ENCODE data around the gene LRRC41.

LRRC41 gene

GRCh38 chr1:46342677-46343350, 39.4 kb upstream of the LRRC41 start:
- Histone ChIP-seq H3K79me2 (ENCODE audit: insufficient read depth, low read length) (peaks cover 34% of the 10 kb centered on the region), H3K9ac (ENCODE audit: low read length) (no peak overlapping the region), H3K27me3 (ENCODE audit: low read length) (no peaks in the 10 kb centered on the region), H3K4me3 (ENCODE audit: insufficient read depth, low read length, poor library complexity, severe bottlenecking) (no peak overlapping the region), H3K9me2 (replicated peaks; ENCODE audit: insufficient read depth, low read length) (no peaks in the 10 kb centered on the region), H2AFZ (ENCODE audit: low read depth, low read length, severe bottlenecking) (no peak overlapping the region), H3K4me2 (ENCODE audit: low read depth, low read length, poor library complexity, severe bottlenecking) (no peak overlapping the region), H3F3A (ENCODE audit: insufficient read depth) (peaks cover 16% of the 10 kb centered on the region; the same call in 1 of the 2 replicates), H3K27ac (ENCODE audit: low read depth, low read length) (no peak overlapping the region), H3K36me3 (ENCODE audit: low read length) (no peaks in the 10 kb centered on the region), H4K20me1 (ENCODE audit: low read depth, low read length) (no peaks in the 10 kb centered on the region), H3K9me3 (ENCODE audit: insufficient read depth, low read length) (no peaks in the 10 kb centered on the region)
- TF ChIP-seq CTCF (IDR thresholded peaks at IDR 0.05; ENCODE audit: insufficient read depth, low read length, poor library complexity, severe bottlenecking) (no peak), EZH2phosphoT487 (conservative IDR thresholded peaks at IDR 0.05; ENCODE audit: low read length) (no peak)

GRCh38 chr1:46342084-46342656, 38.8 kb upstream of the LRRC41 start:
- no peaks in the 10 kb centered on the region for H3K36me3 ChIP-seq (ENCODE audit: low read length)
- TF ChIP-seq CTCF (IDR thresholded peaks at IDR 0.05; ENCODE audit: insufficient read depth, low read length, poor library complexity, severe bottlenecking) (peak; percentile 17), EZH2phosphoT487 (conservative IDR thresholded peaks at IDR 0.05; ENCODE audit: low read length) (no peak)
- no peaks in the 10 kb centered on the region for H3K9me3 ChIP-seq (ENCODE audit: insufficient read depth, low read length)
- H3K27me3 ChIP-seq (ENCODE audit: low read length) = no peaks in the 10 kb centered on the region
- H3K9ac ChIP-seq (ENCODE audit: low read length) = no peak overlapping the region
- peaks cover 10% of the 10 kb centered on the region; the same call in 1 of the 2 replicates for H3F3A ChIP-seq (ENCODE audit: insufficient read depth)
- no peak overlapping the region for H3K4me3 ChIP-seq (ENCODE audit: insufficient read depth, low read length, poor library complexity, severe bottlenecking)
- H2AFZ ChIP-seq (ENCODE audit: low read depth, low read length, severe bottlenecking) = no peak overlapping the region
- H3K9me2 ChIP-seq (replicated peaks; ENCODE audit: insufficient read depth, low read length) = no peaks in the 10 kb centered on the region
- peaks cover 34% of the 10 kb centered on the region for H3K79me2 ChIP-seq (ENCODE audit: insufficient read depth, low read length)
- H3K4me2 ChIP-seq (ENCODE audit: low read depth, low read length, poor library complexity, severe bottlenecking) = peak overlapping the region; percentile 99
- no peaks in the 10 kb centered on the region for H4K20me1 ChIP-seq (ENCODE audit: low read depth, low read length)
- no peak overlapping the region for H3K27ac ChIP-seq (ENCODE audit: low read depth, low read length)

- Histone ChIP-seq H3F3A (ENCODE audit: insufficient read depth) (peaks cover 10% of the 10 kb centered on the region; the same call in 1 of the 2 replicates), H3K9me3 (ENCODE audit: insufficient read depth, low read length) (no peaks in the 10 kb centered on the region), H3K9me2 (replicated peaks; ENCODE audit: insufficient read depth, low read length) (no peaks in the 10 kb centered on the region), H3K27ac (ENCODE audit: low read depth, low read length) (peak overlapping the region; percentile 85), H3K27me3 (ENCODE audit: low read length) (no peaks in the 10 kb centered on the region), H3K9ac (ENCODE audit: low read length) (peak overlapping the region; percentile 82), H2AFZ (ENCODE audit: low read depth, low read length, severe bottlenecking) (no peak overlapping the region), H4K20me1 (ENCODE audit: low read depth, low read length) (no peaks in the 10 kb centered on the region), H3K4me2 (ENCODE audit: low read depth, low read length, poor library complexity, severe bottlenecking) (peak overlapping the region; percentile 99), H3K36me3 (ENCODE audit: low read length) (no peaks in the 10 kb centered on the region), H3K79me2 (ENCODE audit: insufficient read depth, low read length) (peaks cover 34% of the 10 kb centered on the region), H3K4me3 (ENCODE audit: insufficient read depth, low read length, poor library complexity, severe bottlenecking) (peak overlapping the region; percentile 95)
- TF ChIP-seq CTCF (IDR thresholded peaks at IDR 0.05; ENCODE audit: insufficient read depth, low read length, poor library complexity, severe bottlenecking) (no peak), EZH2phosphoT487 (conservative IDR thresholded peaks at IDR 0.05; ENCODE audit: low read length) (no peak)
These were observed 38.0 kb upstream of the LRRC41 start for GRCh38 chr1:46341222-46342083.
